Prostate gland (tissue), 2 donors: ENCODE results near the gene RASGRF2. TPM values are rescaled to one million over a fixed set of nuclear protein-coding genes. Genes with fewer than 3 reads are reported as not detected.

Source experiments
- DNase-seq: peaks from one replicate; pipeline ENCODE4 v3.0.0-alpha.2; 2019; ENCODE audit warnings: low spot score
- H3K27ac ChIP-seq, 2 donors: fragments of 200-600 bp; sonication (generic); 2 replicates each; pipeline ENCODE4 v1.5.1; 2017 to 2019
- H3K27me3 ChIP-seq: fragments of 200-600 bp; sonication (generic); replicated peaks from 2 replicates; pipeline ENCODE4 v1.5.1; 2019; ENCODE audit not compliant: insufficient read depth
- H3K36me3 ChIP-seq, 2 donors: fragments of 200-600 bp; sonication (generic); 1 replicate in 1 of 2; 2 replicates in 1 of 2; pipeline versions ENCODE4 v1.5.1 to v1.8.1; 2017 to 2019
- H3K4me1 ChIP-seq: fragments of 200-600 bp; sonication (generic); replicated peaks from 2 replicates; pipeline ENCODE4 v1.5.1; 2019
- H3K4me3 ChIP-seq, 2 donors: fragments of 200-600 bp; sonication (generic); 2 replicates each; pipeline ENCODE4 v1.5.1; 2017 to 2019
- H3K9me3 ChIP-seq: fragments of 200-600 bp; sonication (generic); 2 replicates; pipeline ENCODE4 v1.5.1; 2017
- POLR2A ChIP-seq: fragments of 450-650 bp; IDR thresholded peaks from one replicate; pipeline ENCODE4 v1.6.1; 2016; ENCODE audit warnings: antibody characterized with exemption, mild to moderate bottlenecking
- POLR2AphosphoS5 ChIP-seq: sonication (generic); formaldehyde crosslinking; IDR thresholded peaks from one replicate; pipeline ENCODE4 v1.6.1; 2017; ENCODE audit warnings: antibody characterized with exemption
- WGBS: methylation state at CpG from one replicate; pipeline ENCODE4 v1.1.5; 2018; 5-methylcytosine and 5-hydroxymethylcytosine counted together
- intact Hi-C: fragments of 100-400 bp; cut with DNase I; formaldehyde crosslinking; loops from one replicate; pipeline ENCODE4 v1.14.2; 2022
- total RNA-seq, 2 donors: library from RNA; depleted of rRNA; stranded (reverse); fragments of >200 nt; gene quantifications; one replicate each; pipeline ENCODE4 v1.1.0, GENCODE V29; 2016
- TF ChIP-seq, protein P1 (sequence below), 4 experiments: fragments of 200-600 bp in 2 of 4; fragments of 450-650 bp in 2 of 4; sonication (generic) in 2 of 4; IDR thresholded peaks; 1 replicate in 3 of 4; 2 replicates in 1 of 4; pipeline ENCODE4 v1.5.1; 2016 to 2019; ENCODE audit warnings: antibody characterized with exemption in 4 of 4, mild to moderate bottlenecking in 2 of 4, moderate library complexity in 2 of 4

Gene RASGRF2
- total RNA-seq, 2 donors from 2014 or later = 3.0 to 7.6 TPM

GRCh38 chr5:81182396-81183390 is 222.5 kb downstream of the RASGRF2 start:
- Histone ChIP-seq H3K9me3 (no peaks in the 10 kb centered on the region), H3K27ac (no peak overlapping the region), H3K27me3 (no peaks in the 10 kb centered on the region), H3K4me3 (no peak overlapping the region), H3K4me1 (no peaks in the 10 kb centered on the region), H3K36me3 (no peaks in the 10 kb centered on the region)
- DNase-seq = no peak
- TF ChIP-seq POLR2A (no peak), POLR2AphosphoS5 (no peak)
- TF ChIP-seq, protein P1, sequence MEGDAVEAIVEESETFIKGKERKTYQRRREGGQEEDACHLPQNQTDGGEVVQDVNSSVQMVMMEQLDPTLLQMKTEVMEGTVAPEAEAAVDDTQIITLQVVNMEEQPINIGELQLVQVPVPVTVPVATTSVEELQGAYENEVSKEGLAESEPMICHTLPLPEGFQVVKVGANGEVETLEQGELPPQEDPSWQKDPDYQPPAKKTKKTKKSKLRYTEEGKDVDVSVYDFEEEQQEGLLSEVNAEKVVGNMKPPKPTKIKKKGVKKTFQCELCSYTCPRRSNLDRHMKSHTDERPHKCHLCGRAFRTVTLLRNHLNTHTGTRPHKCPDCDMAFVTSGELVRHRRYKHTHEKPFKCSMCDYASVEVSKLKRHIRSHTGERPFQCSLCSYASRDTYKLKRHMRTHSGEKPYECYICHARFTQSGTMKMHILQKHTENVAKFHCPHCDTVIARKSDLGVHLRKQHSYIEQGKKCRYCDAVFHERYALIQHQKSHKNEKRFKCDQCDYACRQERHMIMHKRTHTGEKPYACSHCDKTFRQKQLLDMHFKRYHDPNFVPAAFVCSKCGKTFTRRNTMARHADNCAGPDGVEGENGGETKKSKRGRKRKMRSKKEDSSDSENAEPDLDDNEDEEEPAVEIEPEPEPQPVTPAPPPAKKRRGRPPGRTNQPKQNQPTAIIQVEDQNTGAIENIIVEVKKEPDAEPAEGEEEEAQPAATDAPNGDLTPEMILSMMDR (IDR thresholded peaks at IDR 0.05) = no peak
- WGBS = 82% methylated on average over 9 of the region's 9 CpGs
- intact Hi-C loops = no loop called here

- H3K4me3 ChIP-seq = no peak overlapping the region
- no peaks in the 10 kb centered on the region for H3K4me1 ChIP-seq
- H3K9me3 ChIP-seq = no peaks in the 10 kb centered on the region
- 86% methylated on average over 11 of the region's 11 CpGs for WGBS
- H3K27ac ChIP-seq = no peak overlapping the region
- intact Hi-C loops = no loop called here
- no peak for DNase-seq
- H3K27me3 ChIP-seq = no peaks in the 10 kb centered on the region
- H3K36me3 ChIP-seq = no peaks in the 10 kb centered on the region
- TF ChIP-seq POLR2AphosphoS5 (no peak), POLR2A (no peak)
- TF ChIP-seq, protein P1 (IDR thresholded peaks at IDR 0.05) = no peak
Measured at GRCh38 chr5:81183811-81184748, 223.9 kb downstream of the RASGRF2 start.

DNA sequence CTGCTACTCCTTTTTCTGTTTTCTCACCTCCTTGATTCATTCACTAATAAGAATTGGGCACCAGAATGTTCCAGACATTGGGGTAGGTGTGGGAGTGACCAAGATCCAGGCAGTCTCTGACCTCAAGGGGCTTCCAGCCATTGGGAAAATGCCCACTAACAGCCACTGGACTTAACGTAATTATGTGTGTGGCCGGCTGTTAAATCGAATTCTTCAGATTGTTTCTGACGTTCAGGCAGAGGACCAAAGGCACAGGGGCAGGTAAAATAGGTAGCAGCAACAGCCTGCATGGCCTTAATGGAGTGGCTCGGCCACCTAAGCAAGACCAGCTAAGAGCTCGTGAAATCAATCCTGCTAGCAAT is 224.6 kb downstream of the RASGRF2 start:
- intact Hi-C loops = no loop called here
- H3K36me3 ChIP-seq = no peaks in the 10 kb centered on the region
- no peak overlapping the region for H3K27ac ChIP-seq
- WGBS = 82% methylated on average over 6 of the region's 6 CpGs
- TF ChIP-seq POLR2AphosphoS5 (no peak), POLR2A (no peak)
- TF ChIP-seq, protein P1 (IDR thresholded peaks at IDR 0.05) = no peak
- no peaks in the 10 kb centered on the region for H3K27me3 ChIP-seq
- no peak for DNase-seq
- H3K4me1 ChIP-seq = no peaks in the 10 kb centered on the region
- H3K9me3 ChIP-seq = no peaks in the 10 kb centered on the region
- H3K4me3 ChIP-seq = no peak overlapping the region

- DNase-seq = no peak
- H3K4me1 ChIP-seq = no peaks in the 10 kb centered on the region
- H3K36me3 ChIP-seq = no peaks in the 10 kb centered on the region
- TF ChIP-seq POLR2A (no peak), POLR2AphosphoS5 (no peak)
- TF ChIP-seq, protein P1 (IDR thresholded peaks at IDR 0.05) = no peak
- intact Hi-C loops = no loop called here
- H3K4me3 ChIP-seq = no peak overlapping the region
- no peak overlapping the region for H3K27ac ChIP-seq
- H3K27me3 ChIP-seq = no peaks in the 10 kb centered on the region
- 38% methylated on average over 6 of the region's 6 CpGs for WGBS
- H3K9me3 ChIP-seq = no peaks in the 10 kb centered on the region
Measured at GRCh38 chr5:81187885-81188284, 227.7 kb downstream of the RASGRF2 start.
